ENCODE measurements around the gene MANSC1.
A peak's percentile ranks its signal among the peaks of the same experiment; 100 is the strongest.
"Not testable (repeated sequence)": the region's sequence is repeated elsewhere in the genome, so short reads cannot be mapped to it uniquely, and the experiment has no call there.

MANSC1 gene

DNA sequence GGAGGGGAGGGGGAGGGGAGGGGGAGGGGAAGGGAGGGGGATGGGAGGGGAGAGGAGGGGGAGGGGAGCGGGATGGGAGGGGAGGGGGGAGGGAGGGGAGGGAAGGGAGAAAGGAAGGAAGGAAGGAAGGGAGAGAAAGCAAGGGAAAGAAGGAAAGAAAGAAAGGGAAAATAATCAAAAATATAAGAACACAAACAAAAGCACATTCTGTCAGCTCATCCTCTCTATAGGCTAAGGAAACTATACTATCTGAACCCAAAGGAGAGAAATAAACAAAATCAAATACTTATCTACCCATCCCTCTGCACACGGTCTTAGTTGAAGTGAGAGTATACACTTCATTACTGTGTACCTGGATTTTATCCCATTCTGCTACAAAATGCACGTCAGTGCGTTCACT, 26.9 kb downstream of the MANSC1 start:
- no peak for DNase-seq

DNA sequence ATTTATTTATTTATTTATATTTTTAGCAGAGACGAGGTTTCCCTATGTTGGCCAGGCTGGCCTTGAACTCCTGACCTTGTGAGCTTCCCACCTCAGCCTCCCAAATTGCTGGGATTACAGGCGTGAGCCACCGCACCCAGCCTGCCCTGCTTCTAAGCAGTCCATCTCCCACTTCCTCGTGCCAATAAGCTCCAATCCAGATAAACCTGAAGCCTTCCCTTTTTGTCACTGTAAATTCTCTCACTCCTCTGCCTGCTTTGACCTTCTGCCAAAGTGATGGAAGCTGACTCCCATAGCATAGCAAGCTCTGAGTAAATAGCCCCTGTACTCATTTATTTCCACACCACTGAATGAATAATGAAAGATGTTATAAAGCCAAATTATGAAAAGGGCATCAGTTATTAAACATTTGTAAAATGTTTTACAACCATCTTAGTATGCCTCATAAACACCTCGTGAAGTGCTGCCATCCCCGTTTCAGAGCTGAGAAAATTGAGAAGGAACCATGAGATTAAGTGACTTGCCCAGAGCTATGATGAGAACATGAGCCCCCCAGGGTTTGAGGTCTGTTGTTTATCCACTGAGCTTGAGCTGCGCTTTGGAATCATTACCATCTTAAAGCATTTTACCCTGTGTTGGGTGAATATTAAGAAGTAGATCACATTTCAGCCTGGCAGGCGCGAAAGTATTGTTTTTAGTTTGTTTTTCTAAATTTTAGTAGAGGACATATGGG, 30.4 kb downstream of the MANSC1 start:
- peak; percentile 45 for DNase-seq

DNA sequence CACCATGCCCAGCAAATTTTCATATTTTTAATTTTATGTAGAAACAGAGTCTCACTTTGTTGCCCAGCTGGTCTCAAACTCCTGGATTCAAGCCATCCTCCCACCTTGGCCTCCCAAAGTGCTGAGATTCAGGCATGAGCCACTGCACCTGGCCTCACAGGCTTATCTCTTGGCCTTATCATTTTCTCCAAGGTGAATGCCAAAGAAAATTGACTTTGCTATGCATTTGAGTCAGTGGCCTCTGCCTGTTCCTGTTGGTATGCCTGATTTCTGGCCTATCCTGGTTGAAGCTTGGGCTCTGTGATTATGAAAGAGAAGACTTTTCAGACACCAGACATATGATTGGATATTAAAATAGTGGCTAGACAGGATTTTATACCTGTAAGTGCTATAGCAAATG, 34.2 kb downstream of the MANSC1 start:
- no peak for DNase-seq

DNA sequence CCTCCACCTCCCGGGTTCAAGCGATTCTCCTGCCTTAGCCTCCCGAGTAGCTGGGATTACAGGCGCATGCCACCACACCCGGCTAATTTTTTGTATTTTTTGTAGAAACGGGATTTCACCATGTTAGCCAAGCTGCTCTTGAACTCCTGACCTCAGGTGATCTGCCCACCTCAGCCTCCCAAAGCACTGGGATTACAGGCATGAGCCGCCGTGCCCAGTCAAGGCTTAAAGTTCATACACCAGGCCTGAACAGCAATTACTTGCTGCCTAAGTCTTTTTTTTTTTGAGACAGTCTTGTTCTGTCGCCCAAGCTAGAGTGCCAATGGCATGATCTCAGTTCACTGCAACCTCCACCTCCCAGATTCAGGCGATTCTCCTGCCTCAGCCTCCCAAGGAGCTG, 39.3 kb downstream of the MANSC1 start:
- DNase-seq, result not testable (repeated sequence)

DNA sequence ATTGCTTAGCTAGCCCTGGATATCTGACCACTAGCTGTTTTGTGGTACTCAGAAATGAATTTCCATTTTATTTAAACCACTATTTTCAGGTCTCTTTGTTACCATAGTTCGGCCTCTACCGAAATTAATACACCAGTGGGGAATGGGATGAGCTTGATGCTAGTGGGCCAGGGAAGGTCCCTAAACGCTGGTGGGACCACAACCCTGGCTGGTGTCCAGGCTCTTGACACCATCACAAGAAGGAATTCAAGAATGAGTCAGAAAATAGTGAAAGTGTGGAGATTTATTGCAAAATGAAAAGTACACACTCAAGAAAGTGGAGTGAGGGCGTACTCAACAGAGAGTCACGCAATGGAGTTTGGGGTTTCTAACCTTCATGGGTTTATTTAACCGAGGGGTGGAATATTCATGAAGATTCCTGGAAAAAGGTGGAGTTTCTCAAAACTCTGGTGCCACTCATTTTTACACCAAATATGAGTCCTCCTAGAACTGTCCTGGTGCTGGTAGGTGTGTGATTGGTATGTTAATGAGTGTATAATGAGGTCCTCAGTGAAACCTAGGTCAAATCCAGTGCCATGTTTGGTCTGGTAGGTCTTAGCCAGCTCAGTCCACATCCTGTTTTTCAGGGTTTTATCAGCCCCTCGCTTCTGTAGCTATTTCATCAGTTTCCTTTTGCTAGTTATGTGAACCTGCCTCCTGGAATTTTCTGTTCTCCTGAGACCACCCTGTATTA, 44.3 kb downstream of the MANSC1 start:
- DNase-seq, result no peak

DNA sequence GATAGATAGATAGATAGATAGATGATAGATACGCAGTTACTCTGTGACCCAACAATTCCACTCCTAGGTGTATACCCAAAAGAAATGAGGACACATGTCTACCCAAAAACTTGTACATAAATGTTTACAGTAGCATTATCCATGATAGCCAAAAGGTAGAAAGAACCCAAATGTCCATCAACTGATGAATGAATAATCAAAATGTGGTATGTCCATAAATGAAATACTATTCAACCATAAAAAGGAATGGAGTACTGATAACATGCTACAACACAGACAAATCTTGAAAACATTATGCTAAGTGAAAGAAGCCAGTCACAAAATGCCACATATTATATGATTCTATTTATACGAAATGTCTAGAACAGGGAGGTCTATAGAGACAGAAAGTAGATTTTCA, 47.1 kb downstream of the MANSC1 start:
- DNase-seq, result no peak

DNA sequence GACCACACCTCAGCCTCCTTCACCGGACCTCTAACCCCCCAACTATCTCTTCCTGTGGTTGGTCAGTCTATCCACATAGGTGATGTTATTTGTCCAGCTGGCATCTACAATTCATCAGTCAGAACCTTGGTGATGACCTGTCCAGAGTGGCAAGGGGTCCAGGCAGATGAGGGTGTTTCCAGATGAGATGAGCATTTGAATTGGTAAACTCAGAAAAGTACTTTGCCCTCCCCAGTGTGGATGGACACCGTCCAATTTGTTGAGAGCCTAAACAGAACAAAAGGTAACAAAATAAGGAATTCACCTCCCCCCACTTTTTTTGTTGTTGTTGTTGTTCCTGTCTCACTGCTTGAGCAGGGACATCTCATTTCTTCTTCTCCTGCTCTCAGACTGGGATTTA, 48.9 kb downstream of the MANSC1 start:
- no peak for DNase-seq

DNA sequence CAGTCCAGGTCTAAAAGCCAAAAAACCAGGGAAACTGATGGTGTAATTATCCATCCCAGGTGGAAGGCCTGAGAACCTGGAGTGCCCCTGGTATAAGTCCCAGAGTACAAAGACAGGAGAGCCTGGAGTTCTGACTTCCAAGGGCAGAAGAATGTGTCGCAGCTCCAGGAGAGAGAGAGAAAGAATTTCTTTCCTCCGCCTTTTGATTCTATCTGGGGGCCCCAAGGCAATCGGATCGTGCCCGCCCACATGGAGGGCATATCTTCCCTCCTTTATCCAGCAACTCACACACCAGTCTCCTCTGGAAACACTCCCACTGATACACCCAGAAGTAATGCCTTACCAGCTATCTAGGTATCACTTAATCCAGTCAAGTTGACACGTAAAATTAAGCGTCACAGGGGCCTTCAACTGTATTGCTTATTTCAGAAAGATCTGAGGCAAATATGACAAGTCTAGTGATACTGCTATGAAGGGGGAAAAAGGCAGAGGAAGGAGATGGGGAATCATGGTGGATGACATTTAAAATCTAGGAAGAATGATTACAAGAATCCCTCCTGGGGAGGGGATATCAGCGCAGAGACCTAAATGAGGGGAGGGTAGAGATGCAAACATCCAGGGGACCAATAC, 52.7 kb downstream of the MANSC1 start:
- DNase-seq, result no peak

DNA sequence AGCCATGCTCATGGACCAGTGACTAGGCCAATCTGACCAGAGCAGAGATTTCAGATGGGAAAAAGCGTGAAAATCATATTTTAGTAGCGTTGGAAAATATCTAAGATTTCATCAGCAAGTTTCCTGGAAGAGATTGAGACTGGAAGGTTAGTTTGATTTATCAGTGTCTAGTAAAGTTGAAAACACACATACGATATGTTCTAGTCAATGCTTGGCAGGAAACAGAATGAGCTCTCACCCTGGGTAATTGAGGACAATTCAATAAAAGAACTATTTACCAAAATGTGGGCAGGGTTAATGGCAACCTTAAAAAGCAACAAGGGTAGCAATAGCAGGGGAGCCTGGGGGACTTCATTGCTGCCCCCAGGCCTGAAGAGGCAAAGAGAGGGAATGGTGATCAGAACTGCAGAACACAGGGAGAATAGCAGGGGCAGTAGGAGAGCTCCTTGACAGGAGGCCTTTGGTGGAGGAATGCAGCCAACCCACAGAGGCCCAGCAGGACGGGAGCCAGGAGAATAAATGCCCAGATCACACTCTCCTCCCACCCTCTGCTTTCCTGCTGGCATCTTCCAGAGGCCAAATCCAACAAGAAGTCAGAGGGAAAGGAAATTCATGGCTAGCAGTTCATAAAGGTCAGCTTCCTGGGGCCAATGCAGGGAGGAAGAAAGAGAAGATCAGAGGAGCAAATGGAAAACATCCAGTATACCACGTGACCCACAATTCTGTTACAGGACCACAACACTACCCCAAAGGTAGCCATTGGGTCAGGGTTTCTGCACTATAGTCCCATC, 55.6 kb downstream of the MANSC1 start:
- peak; percentile 36 for DNase-seq

DNA sequence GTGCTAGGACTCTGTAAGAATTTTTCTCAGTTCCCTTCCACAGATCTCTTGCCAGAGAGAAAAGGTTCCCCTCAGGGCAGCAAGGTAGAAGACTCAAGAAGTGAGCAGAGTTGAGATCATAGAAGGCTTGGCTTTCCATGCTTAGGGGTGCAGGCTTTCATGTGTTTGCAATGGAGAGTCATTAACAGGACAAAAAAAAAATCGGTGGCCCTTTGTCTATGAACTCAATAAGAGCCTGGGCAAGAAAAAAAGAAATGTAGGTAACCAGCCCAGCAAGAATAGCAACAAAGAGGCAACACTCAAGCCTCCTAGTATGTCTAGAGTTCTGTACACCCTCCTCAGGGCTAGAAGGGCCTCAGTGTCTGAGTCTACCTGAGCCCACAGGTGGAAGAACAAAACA, 59.8 kb downstream of the MANSC1 start:
- DNase-seq, result no peak

DNA sequence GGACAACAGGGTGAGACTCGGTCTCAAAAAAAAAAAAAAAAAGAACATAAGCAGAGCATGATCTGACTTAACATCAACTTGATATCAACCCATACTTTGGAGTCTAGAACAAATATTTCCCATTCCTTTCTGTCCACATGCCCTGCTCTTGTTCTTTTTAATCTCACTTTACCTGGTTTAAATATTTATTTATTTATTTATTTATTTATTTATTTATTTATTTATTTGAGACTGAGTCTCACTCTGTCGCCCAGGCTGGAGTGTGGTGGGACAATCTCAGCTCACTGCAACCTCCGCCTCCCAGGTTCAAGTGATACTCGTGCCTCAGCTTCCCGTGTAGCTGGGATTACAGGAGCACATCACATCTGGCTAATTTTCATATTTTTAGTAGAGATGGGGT, 63.6 kb downstream of the MANSC1 start:
- no peak for DNase-seq

DNA sequence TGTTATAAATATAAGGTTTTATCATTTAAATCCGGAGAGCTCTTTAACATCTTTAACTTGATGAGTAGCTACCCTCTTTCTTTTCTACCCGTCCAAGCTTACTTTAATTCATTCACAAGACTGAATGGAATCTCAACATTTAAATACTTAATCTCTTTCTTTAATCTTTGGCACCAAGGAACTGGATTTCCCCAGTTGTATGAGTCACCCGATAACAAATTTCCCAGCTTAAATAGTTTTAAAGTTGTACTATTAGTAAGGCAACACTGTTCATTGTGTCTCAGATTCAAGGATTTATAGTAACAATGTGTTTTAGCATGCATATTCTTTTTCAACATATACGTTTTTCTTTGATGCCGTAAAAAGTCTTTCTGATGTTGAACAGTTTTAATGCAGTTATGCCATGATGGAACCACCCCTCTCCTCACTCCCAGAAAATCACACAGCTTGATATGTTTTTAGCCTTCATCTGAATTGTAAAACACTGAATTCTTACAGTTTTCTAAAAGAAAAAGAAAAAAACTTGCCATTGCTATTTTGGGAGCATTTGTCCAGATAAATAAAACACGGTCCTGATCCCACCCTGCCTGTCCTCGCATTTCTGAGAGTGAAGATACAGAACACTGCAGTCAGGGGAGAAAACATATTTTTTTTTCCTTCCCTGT, 67.1 kb downstream of the MANSC1 start:
- no peak for DNase-seq

DNA sequence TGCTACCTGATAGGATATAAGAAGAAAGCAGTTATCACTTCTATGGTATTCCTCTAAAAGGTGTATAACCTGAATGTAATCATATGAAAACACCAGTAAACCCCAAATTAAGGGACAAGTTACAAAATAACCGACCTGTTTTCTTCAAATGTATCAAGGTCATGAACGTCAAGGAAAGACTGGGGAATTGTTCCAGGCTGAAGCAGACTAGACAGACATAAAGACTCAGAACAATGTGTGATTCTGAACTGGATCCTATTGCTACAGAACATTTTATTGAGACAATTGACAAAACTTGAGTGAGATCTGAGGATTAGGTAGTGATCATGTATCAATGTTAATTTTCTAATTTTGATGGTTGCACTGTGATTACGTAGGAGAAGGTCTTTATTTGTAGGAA, 67.8 kb downstream of the MANSC1 start:
- DNase-seq, result no peak

DNA sequence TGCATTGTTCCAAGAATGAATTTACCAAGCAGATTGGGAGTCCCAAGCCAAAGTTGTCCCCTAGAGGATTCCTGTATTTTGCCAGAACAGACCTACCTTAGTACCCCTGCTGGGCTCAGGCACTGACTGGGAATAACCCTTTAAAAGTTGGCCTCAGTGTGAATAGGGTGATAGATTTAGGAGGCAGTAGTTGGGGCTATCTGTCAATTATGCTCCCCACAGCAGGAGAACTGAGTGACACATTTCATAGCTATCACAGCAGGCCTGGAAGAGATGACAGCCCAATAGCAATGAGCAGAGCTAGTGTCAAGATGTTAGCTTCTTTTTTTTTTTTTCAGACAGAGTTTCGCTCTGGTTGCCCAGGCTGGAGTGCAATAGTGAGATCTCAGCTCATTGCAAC, 68.9 kb downstream of the MANSC1 start:
- DNase-seq, result no peak

DNA sequence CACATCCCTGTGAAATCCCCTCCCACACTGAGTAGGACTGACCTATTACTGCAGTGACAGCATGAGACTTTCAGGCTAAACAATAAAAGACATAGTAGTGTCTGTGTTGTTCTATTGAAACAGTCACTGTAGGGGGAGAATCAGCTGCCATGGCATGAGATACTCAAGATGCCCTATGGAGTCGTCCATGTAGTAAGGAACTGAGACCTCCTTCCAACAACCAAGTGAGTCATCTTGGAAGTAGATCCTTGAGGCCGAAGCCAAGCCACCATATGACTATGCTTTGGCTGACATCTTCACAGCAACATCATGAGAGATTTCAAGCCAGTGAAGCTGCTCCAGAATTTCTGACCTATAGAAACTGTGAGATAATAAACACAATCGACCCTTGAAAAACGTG, 71.1 kb downstream of the MANSC1 start:
- DNase-seq, result no peak

Measured in left hindlimb (tissue), 1 donor.